HepG2 (cell line): ENCODE measurements around the gene SYNJ2. TPM values are rescaled to one million over a fixed set of nuclear protein-coding genes. Genes with fewer than 3 reads are reported as not detected.

Experiments
- AHDC1 ChIP-seq: sonication (generic); formaldehyde crosslinking; IDR thresholded peaks from 2 replicates; pipeline ENCODE4 v1.5.1; 2020; ENCODE audit warnings: mild to moderate bottlenecking, missing genetic modification reagents, borderline replicate concordance
- LCORL ChIP-seq, 2 experiments: fragments of 450-650 bp in 1 of 2; sonication (generic) in 1 of 2; formaldehyde crosslinking in 1 of 2; IDR thresholded peaks; 2 replicates each; pipeline versions ENCODE4 v1.5.0 to v1.6.1; 2017 to 2020; ENCODE audit warnings: antibody characterized with exemption in 1 of 2, missing genetic modification reagents in 1 of 2
- MIER3 ChIP-seq: IDR thresholded peaks from 2 replicates; pipeline ENCODE4 v1.6.1; 2016; ENCODE audit warnings: missing compliant biosample characterization, borderline replicate concordance
- NONO ChIP-seq, 2 experiments: fragments of 450-650 bp in 1 of 2; sonication (generic) in 1 of 2; formaldehyde crosslinking in 1 of 2; IDR thresholded peaks in 1 of 2; conservative IDR thresholded peaks in 1 of 2; 2 replicates each; pipeline versions ENCODE4 v1.6.1 to v1.8.0; 2017 to 2022; ENCODE audit warnings: mild to moderate bottlenecking in 1 of 2, missing genetic modification reagents in 1 of 2, moderate library complexity in 1 of 2
- RFX1 ChIP-seq: fragments of 450-650 bp; IDR thresholded peaks from 2 replicates; pipeline ENCODE4 v1.6.1; 2017
- UBTF ChIP-seq: sonication (generic); formaldehyde crosslinking; IDR thresholded peaks from 2 replicates; pipeline ENCODE4 v1.4.0; 2020; ENCODE audit warnings: mild to moderate bottlenecking, missing genetic modification reagents
- ZNF207 ChIP-seq: fragments of 450-650 bp; IDR thresholded peaks from 2 replicates; pipeline ENCODE4 v1.6.1; 2016; ENCODE audit warnings: antibody characterized with exemption, borderline replicate concordance
- ZNF564 ChIP-seq: sonication (generic); formaldehyde crosslinking; IDR thresholded peaks from 2 replicates; pipeline ENCODE4 v1.8.1; 2023; ENCODE audit warnings: mild to moderate bottlenecking, missing genetic modification reagents
- ZNF737 ChIP-seq: sonication (generic); formaldehyde crosslinking; IDR thresholded peaks from 2 replicates; pipeline ENCODE4 v1.5.0; 2020; ENCODE audit warnings: missing genetic modification reagents, mild to moderate bottlenecking, borderline replicate concordance
- polyA plus RNA-seq, 8 experiments: library from polyadenylated mRNA; depleted of rRNA in 3 of 8; stranded (reverse) in 7 of 8; unstranded in 1 of 8; fragments of >200 nt; fragmentation: Illumina TruSeq in 4 of 8; extraction: Trizol in 4 of 8; gene quantifications; 2 replicates each; pipeline versions ENCODE4 v1.2.1 to v1.2.3, GENCODE V29; 2011 to 2016; ENCODE audit warnings: low read depth in 4 of 8, missing spikeins in 1 of 8, mixed read lengths in 1 of 8; ENCODE audit not compliant: insufficient read depth in 1 of 8
- total RNA-seq, 5 experiments: library from RNA; depleted of rRNA; stranded (reverse); fragments of >200 nt; fragmentation: Illumina TruSeq; extraction: Trizol; gene quantifications; 2 replicates each; pipeline ENCODE4 v1.2.3, GENCODE V29; 2016; ENCODE audit warnings: low read depth in 1 of 5
- TF ChIP-seq, protein P1 (sequence below): sonication (generic); formaldehyde crosslinking; IDR thresholded peaks from 2 replicates; pipeline ENCODE4 v1.4.0; 2020; ENCODE audit warnings: low read depth, missing genetic modification reagents
- TF ChIP-seq, protein P2 (sequence below): sonication (generic); formaldehyde crosslinking; IDR thresholded peaks from 2 replicates; pipeline ENCODE4 v1.5.0; 2020; ENCODE audit warnings: mild to moderate bottlenecking, missing genetic modification reagents

Gene SYNJ2
- total and polyA plus RNA-seq, 2 of the 13 experiments (the other 11 are each of a cell fraction or from before 2014, with no cell fraction given) = 39.1 to 57.6 TPM

- TF ChIP-seq, protein P1, sequence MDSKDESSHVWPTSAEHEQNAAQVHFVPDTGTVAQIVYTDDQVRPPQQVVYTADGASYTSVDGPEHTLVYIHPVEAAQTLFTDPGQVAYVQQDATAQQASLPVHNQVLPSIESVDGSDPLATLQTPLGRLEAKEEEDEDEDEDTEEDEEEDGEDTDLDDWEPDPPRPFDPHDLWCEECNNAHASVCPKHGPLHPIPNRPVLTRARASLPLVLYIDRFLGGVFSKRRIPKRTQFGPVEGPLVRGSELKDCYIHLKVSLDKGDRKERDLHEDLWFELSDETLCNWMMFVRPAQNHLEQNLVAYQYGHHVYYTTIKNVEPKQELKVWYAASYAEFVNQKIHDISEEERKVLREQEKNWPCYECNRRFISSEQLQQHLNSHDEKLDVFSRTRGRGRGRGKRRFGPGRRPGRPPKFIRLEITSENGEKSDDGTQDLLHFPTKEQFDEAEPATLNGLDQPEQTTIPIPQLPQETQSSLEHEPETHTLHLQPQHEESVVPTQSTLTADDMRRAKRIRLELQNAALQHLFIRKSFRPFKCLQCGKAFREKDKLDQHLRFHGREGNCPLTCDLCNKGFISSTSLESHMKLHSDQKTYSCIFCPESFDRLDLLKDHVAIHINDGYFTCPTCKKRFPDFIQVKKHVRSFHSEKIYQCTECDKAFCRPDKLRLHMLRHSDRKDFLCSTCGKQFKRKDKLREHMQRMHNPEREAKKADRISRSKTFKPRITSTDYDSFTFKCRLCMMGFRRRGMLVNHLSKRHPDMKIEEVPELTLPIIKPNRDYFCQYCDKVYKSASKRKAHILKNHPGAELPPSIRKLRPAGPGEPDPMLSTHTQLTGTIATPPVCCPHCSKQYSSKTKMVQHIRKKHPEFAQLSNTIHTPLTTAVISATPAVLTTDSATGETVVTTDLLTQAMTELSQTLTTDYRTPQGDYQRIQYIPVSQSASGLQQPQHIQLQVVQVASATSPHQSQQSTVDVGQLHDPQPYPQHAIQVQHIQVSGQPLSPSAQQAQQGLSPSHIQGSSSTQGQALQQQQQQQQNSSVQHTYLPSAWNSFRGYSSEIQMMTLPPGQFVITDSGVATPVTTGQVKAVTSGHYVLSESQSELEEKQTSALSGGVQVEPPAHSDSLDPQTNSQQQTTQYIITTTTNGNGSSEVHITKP (CRISPR knock-in tag) = peak; percentile 72; the same call in 1 of the 2 replicates
- no peak for TF ChIP-seq RFX1
- TF ChIP-seq ZNF207 = no peak
- TF ChIP-seq, protein P2, sequence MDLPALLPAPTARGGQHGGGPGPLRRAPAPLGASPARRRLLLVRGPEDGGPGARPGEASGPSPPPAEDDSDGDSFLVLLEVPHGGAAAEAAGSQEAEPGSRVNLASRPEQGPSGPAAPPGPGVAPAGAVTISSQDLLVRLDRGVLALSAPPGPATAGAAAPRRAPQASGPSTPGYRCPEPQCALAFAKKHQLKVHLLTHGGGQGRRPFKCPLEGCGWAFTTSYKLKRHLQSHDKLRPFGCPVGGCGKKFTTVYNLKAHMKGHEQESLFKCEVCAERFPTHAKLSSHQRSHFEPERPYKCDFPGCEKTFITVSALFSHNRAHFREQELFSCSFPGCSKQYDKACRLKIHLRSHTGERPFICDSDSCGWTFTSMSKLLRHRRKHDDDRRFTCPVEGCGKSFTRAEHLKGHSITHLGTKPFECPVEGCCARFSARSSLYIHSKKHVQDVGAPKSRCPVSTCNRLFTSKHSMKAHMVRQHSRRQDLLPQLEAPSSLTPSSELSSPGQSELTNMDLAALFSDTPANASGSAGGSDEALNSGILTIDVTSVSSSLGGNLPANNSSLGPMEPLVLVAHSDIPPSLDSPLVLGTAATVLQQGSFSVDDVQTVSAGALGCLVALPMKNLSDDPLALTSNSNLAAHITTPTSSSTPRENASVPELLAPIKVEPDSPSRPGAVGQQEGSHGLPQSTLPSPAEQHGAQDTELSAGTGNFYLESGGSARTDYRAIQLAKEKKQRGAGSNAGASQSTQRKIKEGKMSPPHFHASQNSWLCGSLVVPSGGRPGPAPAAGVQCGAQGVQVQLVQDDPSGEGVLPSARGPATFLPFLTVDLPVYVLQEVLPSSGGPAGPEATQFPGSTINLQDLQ (CRISPR knock-in tag) = 0 out of 2 replicates have a peak, but pooled peaks have one; percentile 62
- TF ChIP-seq MIER3 (CRISPR knock-in tag) = peak; percentile 74
- no peak for TF ChIP-seq ZNF737
- TF ChIP-seq ZNF564 = no peak; the same call in 1 of the 2 replicates
- peak; percentile 51 for TF ChIP-seq UBTF (CRISPR knock-in tag)
- TF ChIP-seq AHDC1 (CRISPR knock-in tag) = 0 out of 2 replicates have a peak, but pooled peaks have one; percentile 52
- TF ChIP-seq NONO (IDR thresholded peaks at IDR 0.05) = no peak
- TF ChIP-seq NONO (CRISPR knock-in tag; conservative IDR thresholded peaks at IDR 0.05) = peak; percentile 49; the same call in 1 of the 2 replicates
- no peak for TF ChIP-seq LCORL (IDR thresholded peaks at IDR 0.05)
- peak; percentile 93 for TF ChIP-seq LCORL (CRISPR knock-in tag; IDR thresholded peaks at IDR 0.05)
These were observed 52.4 kb downstream of the SYNJ2 start (continued) for GRCh38 chr6:158033751-158034702.
